CD4-positive, alpha-beta T cell treated with Interleukin-21 for 1 hour (primary cell): ENCODE data around the gene RNF149.
"Not testable (repeated sequence)": the region's sequence is repeated elsewhere in the genome, so short reads cannot be mapped to it uniquely, and the experiment has no call there.

Experiments
- DNase-seq: peaks from one replicate; pipeline ENCODE4 v3.0.0-alpha.2; 2020

RNF149 gene

DNA sequence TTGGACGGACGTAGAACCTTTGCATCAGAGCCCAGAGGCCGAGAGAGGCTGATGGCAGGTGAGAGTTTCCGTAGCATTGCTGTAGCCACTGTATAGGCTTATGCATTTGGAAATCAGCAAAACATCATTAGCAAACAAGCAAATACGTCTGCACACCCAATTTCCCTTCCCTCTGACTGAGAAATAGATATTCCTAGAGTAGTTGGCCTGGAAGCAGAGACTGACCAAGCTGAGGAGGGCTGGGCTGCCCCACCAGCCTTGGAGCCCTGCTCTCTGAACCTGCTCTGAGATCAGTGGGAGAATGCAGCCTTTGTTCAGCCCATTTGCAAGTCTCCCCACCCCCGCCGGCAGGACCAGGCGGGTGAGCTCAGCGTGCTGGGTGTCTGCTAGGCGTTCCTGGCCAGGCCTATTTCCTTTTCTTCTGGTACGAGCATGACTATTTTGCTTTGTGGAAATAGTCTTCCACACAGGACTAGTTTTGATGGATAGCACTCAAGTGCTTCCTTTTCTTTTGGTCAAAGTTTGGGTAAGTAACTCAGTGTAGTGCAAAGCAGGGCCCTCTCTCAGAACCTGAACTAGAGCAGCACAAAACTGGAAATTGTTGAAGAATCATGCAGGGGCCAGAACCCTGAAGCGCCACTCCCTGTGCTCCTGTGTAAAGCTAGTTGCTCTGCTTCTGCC lies 21.9 kb upstream of the RNF149 start:
- peak; percentile 33 for DNase-seq

DNA sequence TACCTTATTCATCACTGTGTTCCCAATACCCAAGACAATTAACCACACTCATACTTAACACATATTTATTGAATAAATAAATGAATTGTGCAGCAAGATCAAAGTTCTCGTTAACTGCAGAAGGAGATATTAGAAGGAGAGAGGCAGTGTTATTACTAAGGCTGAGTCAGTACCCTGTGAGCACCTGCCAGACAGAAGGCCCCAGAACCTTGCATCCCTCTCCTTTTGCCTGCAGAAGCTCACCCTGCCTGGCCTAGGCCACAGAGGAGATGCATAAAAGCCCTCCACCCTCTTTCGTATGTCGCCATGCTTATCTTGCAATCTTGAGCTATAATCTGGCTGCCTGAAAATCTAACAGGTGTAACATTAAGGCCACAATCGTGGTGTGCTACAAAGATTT lies 20.5 kb upstream of the RNF149 start:
- peak; percentile 42 for DNase-seq

DNA sequence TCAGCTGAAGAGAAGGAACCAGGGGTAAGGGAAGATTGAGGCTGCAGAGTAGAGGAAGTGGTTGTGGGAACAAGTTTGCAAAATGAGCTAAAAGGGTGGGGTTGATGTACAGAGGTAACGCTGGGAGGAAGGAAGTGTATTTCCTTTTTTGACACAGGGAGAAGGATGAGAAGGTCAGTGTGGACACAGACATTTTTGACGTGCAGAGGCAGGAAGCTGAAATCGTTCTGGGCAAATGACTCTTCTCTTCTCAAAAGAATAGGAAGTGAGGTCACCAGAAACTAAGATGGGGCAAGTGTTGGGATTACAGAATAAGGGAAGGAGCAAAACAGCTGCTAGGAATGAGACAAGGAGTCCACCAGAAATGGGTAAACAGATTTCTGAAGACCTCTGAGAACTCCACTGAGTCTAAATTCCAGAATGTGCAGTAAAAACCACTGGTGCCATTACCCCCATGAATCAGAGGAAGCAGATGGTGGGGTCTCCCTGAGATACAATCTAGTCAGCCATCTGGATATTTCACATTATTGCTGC lies 20.0 kb upstream of the RNF149 start:
- peak; percentile 75 for DNase-seq

DNA sequence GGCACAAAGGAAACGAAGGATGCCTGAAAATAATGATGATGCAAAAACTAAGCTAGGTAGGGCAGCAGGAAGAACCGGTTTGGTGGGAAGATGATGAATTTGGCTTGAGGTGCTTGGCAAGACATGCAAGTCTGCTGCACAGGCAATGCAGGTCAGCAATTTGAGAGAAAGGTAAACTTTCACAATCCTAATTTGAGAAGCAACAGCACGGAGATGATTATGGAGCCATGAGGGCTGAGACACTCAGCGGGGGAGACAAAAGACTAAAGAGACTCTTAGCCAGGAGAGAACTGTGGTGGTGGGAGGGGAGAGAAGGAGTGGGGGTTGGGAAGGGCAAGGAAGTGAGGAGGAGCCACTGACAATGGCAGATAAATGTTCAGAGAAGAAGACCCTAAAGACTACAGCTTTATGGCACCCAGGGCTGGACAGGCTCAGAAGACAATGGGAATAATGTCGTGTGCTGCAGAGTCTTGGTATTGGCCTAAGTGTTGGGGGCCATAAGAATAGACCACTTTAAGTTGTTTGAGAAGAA lies 19.4 kb upstream of the RNF149 start:
- DNase-seq, result no peak

DNA sequence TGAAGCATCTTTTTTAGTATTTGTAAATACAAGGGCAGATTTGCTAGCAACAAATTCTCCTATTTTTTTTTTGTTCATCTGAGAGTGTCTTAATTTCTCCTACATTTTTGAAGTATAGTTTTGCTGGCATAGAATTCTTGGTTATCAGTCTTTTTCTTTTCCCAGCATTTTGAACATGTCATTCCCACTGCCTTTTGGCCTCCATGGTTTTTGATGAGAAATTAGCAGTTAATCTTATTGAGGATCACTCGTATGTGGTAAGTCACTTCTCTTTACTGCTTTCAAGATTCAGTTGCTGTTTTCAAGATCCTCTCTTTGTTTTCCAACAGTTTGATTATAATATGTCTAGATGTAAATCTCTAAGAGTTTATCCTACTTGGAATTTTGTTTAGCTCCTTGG lies 16.9 kb upstream of the RNF149 start:
- DNase-seq, result no peak

DNA sequence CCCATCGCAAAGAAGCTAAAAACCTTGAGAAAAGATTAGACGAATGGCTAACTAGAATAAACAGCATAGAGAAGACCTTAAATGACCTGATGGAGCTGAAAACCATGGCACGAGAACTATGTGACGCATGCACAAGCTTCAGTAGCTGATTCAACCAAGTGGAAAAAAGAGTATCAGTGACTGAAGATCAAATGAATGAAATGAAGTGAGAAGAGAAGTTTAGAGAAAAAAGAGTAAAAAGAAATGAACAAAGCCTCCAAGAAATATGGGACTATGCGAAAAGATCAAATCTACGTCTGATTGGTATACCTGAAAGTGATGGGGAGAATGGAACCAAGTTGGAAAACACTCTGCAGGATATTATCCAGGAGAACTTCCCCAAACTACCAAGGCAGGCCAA lies 8.1 kb upstream of the RNF149 start:
- DNase-seq, result not testable (repeated sequence)

DNA sequence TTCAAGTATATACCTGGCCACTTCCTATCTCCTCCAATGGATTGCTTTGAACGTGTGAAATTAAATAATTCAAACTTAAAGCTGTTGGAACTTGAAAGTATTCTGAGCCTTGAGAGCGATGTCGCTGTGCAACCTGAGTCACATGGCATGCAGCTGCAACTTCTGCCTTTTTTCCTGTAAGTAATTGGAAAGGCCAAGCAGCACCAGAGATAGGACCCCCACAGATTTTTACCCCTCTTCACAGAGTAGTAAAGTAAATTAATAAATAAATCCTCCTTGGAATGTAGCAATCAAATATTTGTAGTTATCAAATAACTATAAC lies 3.2 kb upstream of the RNF149 start:
- no peak for DNase-seq

DNA sequence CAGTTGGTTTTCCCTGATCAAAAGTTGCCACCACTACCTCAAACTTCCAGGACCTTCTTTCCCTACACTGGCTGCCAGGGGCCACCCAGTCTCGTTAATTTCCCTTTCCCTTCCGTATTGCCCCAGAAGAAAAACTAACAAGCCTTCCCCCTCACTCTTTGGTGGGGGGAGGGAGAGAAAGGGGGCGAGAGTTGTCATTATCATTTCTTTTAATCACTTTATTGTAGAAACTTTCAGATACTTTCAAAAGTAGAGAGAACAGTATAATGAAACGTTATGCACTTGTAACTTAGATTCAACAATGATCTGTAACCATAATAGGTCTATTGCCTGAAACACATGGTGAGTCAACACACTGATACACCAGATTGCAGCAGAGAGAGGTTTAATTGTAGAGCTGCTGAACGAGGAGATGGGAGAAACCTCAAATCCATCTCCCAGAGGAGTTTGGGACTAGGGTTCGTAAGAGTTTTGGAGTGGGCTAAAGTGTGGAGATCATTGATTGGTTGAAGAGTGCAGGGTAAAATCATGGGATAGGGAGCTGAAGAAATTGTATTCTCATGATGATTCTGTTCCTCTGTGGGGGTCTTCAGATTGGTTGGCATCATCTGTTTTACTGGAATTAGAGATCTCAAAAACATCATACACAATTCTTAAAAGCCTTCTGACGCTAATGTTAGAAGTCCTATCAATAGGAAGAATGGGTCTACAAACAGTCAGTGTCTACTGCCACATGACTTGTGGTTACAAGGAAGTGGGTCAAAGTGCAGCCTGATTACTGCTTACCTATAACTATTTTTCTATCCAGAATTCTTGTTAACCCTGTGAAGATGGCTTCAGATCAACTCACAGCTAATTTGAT lies 2.6 kb upstream of the RNF149 start:
- DNase-seq, result peak; percentile 65

DNA sequence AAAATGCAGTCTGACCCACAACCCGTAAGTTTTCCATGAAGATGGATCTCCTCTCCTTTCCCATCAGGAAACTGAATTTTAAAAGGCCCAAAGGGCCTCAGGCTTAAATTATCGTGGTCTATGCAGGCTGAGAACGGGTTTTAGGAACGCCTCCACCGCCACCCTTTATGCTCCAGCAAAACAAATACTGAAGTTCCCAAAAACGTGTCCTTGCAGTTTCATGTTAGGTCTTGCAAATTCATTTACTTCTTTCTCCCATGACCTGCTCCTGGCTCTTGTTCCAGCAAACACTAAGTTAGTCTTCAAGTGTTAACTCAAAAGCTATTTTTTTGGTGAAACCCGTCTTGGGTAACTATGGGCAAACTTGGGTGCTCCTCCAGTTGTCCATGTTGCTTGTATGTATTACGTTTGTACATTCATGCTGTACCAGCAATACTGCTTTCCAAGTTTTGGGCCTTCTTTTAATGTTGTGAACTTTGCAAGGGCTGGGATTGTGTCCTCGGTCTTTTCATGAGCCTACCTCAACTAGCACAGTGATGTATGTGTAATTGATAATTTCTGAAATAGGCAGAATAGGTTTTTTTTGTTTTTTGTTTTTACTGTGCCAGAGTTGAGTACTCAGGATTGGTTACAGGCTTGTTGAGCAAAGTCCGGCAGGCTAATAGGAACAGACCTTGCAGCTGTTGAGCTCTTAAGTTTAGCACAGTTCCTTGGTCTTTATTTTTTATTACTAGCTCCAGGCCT lies 1.8 kb upstream of the RNF149 start:
- no peak for DNase-seq

DNA sequence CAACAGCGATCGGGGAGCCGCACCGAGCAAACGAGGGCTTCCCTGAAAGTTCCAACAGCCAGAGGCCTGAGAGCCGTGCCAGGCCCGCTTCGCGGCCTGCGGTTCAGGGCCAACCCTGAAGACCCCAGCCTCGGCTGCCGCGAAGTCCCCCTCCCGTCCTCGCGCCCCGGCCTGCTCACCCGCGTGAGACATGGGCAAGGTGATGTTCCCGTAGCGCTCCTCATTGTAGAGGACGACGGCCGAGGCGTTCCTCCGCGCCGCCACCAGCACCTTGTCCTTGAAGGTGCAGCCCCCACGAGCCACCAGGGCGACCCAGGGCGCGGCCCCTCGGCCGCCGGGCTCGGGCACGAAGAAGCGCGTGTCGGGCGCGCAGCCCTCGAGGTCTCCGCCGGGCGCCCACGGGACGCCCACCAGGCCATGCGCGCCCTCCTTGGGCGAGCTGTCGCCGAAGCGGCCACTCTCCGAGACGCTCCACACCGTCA lies 510 bp downstream of the RNF149 start:
- peak; percentile 33 for DNase-seq

DNA sequence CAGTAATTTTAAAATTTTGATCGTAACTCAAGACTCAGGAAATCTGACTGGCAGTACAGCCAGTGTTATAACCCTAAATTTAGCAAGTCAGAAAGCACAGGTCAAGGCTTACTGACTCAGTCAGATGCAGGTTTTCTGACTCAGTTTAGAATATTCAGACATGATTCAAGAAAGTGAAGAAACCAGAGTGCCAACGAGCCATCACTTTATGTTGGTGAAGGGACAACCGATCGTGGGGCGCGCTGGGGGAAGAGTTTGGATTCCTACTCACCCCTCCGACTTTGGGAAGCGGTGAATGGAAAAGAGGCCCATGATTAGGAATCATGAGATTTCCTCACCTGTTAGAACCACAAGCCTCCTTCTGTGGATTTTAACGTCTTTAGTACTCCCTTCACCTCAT lies 998 bp downstream of the RNF149 start:
- no peak for DNase-seq

DNA sequence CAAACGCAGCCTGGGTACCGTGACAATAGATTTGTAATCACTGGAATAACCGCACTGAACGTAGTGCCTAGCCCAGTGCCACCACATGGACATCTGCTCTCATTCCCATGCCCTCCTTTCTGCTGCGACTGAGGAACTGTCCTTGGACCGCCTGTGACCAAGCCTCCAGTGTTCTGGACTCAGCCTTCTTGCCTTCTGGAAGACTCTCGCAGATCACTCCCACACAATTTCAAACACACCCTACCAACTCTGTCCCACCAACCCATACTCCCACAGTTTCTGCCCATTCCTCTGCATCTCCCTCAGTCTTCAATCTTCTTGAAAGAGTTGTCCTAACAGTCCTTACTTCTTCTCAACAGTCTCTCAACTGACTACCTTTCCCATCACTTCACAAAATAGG lies 2.1 kb downstream of the RNF149 start:
- DNase-seq, result no peak

DNA sequence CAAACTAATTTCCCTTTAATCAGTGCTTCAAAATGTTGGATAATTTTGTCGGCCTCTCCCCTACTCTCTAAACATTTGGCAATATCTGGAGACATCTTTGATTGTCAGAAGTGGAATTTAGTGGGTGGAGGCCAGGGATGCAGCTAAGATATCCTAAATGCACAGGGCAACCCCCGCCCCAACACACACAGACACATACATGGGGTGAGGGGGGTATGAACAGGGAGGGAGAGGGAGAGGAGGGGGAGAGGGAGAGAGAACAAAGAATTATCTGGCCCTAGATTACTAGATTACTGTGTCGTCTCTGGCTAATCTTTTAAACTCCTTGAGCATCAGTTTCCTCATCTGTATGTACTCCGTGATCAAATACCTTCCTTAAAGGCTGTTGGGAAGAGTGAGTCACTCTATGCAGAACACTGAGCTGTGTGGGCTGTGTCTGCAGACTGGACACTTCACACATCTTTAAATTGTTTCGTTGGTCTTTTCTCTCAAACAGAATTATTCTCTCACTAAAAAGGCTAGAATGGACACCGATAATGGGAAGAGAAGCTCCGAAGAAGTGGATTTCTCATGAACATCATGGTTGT lies 2.9 kb downstream of the RNF149 start:
- DNase-seq, result no peak

DNA sequence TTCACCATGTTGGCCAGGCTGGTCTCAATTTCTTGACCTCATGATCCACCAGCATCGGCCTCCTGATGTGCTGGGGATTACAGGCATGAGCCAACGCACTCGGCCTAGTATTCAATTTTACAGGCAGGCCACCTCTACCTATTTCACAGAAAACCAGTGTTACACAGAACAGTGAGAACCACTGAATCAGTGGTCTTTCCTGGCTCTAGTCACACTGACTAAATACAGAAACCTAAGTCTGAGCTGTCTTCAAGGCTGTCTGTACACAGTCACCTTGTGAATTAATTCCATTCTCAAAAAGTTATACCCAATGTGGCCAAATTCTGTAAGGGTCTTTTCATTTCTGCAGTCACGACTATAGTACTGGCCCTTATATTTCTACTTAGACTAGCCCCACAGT lies 3.5 kb downstream of the RNF149 start:
- DNase-seq, result no peak

DNA sequence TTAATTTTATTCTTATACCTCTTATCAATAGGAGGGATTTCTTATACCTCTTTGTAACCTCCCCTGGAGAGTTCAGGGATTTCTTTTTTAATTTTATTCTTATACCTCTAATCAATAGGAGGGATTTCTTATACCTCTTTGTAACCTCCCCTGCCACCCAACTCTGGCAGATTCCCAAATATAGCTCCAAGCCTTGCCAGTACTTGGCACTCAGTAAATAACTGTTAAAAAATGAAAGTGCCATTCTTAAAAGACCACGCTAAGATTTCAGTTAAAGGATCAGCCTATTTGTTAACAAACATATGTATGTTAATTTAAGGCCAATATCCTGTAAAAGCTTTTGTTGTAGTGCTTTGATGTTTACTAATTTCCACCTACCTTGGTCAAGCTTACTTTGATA lies 4.8 kb downstream of the RNF149 start:
- DNase-seq, result no peak

DNA sequence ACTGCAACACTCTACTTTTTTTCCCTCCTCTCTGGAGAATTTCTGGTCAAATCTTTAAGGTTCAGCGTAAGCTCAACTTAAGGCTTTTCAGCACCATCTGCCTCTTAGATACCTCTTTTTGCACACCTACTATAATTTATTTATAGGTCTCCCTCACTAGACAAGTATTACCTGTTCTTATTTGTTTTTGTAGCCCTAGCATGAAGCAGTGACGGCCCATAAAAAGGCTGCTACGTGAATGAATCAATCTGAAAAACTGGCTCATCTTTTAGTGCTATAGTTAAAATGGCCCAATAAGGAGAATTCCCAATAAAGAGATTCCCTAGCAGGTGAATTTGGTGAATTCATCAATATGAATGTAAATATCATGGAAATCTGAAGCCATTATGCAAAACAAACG lies 6.5 kb downstream of the RNF149 start:
- DNase-seq, result no peak

DNA sequence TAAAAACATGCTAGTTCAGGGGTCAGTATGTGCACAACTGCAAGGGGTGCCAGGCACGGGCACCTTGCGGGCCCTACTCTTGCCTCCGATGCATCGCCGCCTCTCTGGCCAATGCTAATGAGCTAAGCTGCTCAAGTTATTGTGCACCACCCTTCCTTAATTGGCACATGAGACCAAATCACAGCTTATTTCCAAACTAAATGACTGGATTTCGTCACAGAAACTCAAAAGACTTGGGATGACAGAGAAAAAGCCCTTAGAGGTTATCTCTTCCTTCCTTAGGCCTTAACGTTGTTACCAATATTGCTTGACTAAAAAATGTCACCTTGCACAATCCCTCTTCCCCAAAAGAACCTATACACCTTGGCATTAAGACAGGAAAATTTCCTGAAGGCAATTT lies 7.7 kb downstream of the RNF149 start:
- no peak for DNase-seq

DNA sequence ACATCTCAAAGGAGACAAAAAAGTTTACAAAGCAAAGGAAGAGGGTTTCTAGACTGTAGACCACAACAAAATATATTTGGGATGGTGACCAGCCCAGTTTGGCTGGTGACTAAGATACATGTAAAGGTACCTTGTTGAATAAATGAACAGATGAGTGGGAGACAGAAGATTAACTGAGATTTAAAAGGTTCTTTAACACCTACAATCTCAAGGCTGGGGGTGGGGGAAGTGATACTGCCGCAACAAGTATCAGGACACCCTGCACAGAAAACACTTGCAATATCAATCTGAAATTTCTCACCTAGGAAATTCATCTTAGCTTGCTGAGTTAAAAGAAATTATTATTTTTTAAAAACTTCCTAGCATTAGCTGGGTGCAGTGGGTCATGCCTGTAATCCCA lies 8.3 kb downstream of the RNF149 start:
- no peak for DNase-seq

DNA sequence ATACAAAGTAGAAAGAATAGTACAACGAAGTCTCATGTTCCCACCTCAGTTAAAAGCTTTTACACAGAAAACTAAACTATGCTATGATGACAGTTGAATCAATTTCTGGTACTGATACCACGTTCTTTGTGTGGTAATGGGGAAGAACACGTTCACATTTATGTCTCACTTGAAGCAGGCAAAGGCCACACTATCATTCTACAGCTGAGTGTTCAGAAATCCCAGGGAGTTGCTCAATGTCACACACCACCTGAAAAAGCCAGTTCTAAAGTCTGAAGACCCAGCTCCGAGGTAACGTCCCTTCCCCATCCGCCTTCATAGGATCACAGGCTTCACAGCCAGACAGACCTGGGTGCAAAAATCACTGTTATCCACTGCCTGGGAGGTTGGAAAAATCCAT lies 8.9 kb downstream of the RNF149 start:
- no peak for DNase-seq

DNA sequence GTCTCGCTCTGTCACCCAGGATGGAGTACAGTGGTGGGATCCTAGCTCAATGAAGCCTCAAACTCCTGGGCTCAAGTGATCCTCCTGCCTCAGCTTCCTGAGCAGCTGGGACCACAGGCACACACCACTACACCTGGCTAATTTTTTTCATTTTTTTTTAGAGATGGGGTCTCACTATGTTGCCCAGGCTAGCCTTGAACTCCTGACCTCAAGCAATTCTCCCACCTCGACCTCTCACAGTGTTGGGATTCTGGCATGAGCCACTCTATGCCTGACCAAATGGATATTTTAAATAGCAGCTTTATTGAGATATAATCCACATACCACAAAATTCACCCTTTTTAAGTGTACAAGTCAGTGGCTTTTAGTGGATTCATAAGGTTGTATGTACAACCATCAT lies 11.1 kb downstream of the RNF149 start:
- no peak for DNase-seq

DNA sequence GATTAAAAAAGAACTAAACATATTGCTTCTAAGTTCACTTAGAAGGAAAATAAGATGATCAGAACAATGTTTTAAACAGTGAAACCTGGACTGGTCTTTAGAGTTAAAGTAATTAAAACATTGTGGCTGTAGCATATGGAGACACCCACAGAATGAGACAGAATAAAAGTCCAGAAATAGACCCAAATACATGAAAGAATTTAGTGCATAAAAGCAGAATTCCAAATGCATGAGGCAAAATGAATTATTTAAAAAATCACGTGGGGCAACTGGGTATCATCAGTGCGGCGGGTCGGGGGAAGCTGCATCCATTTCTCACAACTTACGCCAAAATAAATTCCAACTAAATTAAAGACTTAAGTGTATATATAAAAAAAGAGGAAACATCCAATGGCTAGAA lies 12.1 kb downstream of the RNF149 start:
- DNase-seq, result no peak

DNA sequence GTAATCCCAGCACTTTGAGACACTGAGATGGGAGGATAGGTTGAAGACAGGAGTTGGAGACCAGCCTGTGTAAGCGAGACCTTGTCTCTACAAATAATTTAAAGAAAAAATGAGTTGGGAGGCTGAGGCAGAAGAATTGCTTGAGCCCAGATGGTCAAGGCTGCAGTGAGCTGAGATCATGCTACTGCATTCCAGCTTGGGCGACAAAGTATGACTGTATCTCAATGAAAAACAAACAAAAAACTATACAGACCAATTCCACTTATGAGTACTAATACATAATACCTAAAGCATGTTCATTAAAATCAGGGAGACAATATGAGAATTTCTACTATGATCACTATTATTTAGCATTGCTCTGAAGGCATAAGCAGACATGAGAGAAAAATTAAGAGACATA lies 12.6 kb downstream of the RNF149 start:
- DNase-seq, result no peak

DNA sequence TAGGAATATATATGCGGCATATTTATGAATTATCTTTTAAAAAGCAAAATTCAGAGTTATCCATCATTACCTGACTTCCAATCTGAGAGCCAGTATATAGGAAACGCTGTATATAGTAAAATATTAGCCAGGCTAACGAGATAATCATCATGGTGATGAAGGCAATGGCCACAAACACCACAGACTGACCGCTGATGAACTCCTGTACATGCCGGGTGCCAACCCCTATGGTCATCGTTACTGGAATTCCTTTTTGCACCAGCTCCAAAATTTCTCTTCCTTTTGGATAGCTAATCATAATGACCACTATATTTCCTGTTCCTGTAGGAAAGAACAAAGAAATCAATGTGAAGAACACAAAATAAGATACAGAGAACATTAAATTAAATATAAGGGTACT lies 13.6 kb downstream of the RNF149 start:
- no peak for DNase-seq
